Transverse colon (tissue), 4 donors: ENCODE results near the gene CDX1. TPM values are rescaled to one million over a fixed set of nuclear protein-coding genes. Genes with fewer than 3 reads are reported as not detected.

ENCODE experiments used
- DNase-seq: peaks from one replicate; pipeline ENCODE4 v3.0.0-alpha.2; 2019
- H3K27ac ChIP-seq, 4 donors: fragments of 200-600 bp; sonication (generic); 2 replicates each; pipeline ENCODE4 v1.5.1; 2016 to 2018; ENCODE audit warnings: inconsistent platforms in 4 of 4
- H3K27me3 ChIP-seq: fragments of 200-600 bp; sonication (generic); 2 replicates; pipeline ENCODE4 v1.5.1; 2017; ENCODE audit warnings: inconsistent platforms
- H3K36me3 ChIP-seq, 4 donors: fragments of 200-600 bp; sonication (generic); 2 replicates each; pipeline ENCODE4 v1.5.1; 2017 to 2019; ENCODE audit warnings: inconsistent platforms in 4 of 4
- H3K4me1 ChIP-seq, 4 donors: fragments of 200-600 bp; sonication (generic); 2 replicates each; pipeline ENCODE4 v1.5.1; 2017 to 2020; ENCODE audit warnings: inconsistent platforms in 4 of 4
- H3K4me3 ChIP-seq, 4 donors: fragments of 200-600 bp; sonication (generic); 1 replicate in 1 of 4; 2 replicates in 3 of 4; pipeline versions ENCODE4 v1.5.1 to v1.6.1; 2017 to 2019; ENCODE audit warnings: inconsistent platforms in 4 of 4
- H3K9me3 ChIP-seq, 2 donors: fragments of 200-600 bp; sonication (generic); 2 replicates each; pipeline ENCODE4 v1.5.1; 2017 to 2019; ENCODE audit warnings: inconsistent platforms in 2 of 2
- EP300 ChIP-seq: sonication (generic); formaldehyde crosslinking; IDR thresholded peaks from one replicate; pipeline ENCODE4 v1.6.1; 2017; ENCODE audit warnings: antibody characterized with exemption, low read depth
- POLR2A ChIP-seq: fragments of 450-650 bp; IDR thresholded peaks from one replicate; pipeline ENCODE4 v1.6.1; 2016; ENCODE audit warnings: antibody characterized with exemption, mild to moderate bottlenecking, moderate library complexity
- POLR2AphosphoS5 ChIP-seq, 3 donors: sonication (generic); formaldehyde crosslinking; IDR thresholded peaks; one replicate each; pipeline ENCODE4 v1.6.1; 2016; ENCODE audit warnings: antibody characterized with exemption in 3 of 3
- WGBS, 2 donors: methylation state at CpG; one replicate each; pipeline ENCODE4 v1.1.5; 2018; ENCODE audit warnings: low coverage in 1 of 2; 5-methylcytosine and 5-hydroxymethylcytosine counted together
- in situ Hi-C, 4 donors: fragments of 200-750 bp; cut with MboI; loops; one replicate each; pipeline versions ENCODE4 v1.15.0 to v1.15.1; 2017; ENCODE audit warnings: low sequenced_read_pairs in 3 of 4, low pct_ligation_motif_present in 1 of 4, low pct_unique_long_range_greater_than_20kb in 1 of 4
- intact Hi-C: fragments of 100-400 bp; cut with DNase I; formaldehyde crosslinking; loops from one replicate; pipeline ENCODE4 v1.15.1; 2023; ENCODE audit warnings: low total_unique reads
- total RNA-seq, 4 donors: library from RNA; depleted of rRNA; stranded (reverse); fragments of >200 nt; gene quantifications; one replicate each; pipeline ENCODE4 v1.1.0, GENCODE V29; 2016
- TF ChIP-seq, protein P1 (sequence below), 5 experiments: fragments of 200-600 bp in 3 of 5; fragments of 450-650 bp in 2 of 5; sonication (generic) in 3 of 5; IDR thresholded peaks; 1 replicate in 2 of 5; 2 replicates in 3 of 5; pipeline ENCODE4 v1.5.1; 2016 to 2017; ENCODE audit warnings: antibody characterized with exemption in 5 of 5, inconsistent platforms in 3 of 5, mild to moderate bottlenecking in 2 of 5, moderate library complexity in 1 of 5

The CDX1 gene
- total RNA-seq, 4 donors from 2014 or later = 249 to 540 (median 360) TPM

GRCh38 chr5:150121448-150122157, 45.0 kb upstream of the CDX1 start:
- no peak for DNase-seq
- WGBS, 2 donors = 87% methylated on average over 14 of the region's 14 CpGs; no CpG with 5 or more reads in 1 of the 2 donors
- TF ChIP-seq, protein P1, sequence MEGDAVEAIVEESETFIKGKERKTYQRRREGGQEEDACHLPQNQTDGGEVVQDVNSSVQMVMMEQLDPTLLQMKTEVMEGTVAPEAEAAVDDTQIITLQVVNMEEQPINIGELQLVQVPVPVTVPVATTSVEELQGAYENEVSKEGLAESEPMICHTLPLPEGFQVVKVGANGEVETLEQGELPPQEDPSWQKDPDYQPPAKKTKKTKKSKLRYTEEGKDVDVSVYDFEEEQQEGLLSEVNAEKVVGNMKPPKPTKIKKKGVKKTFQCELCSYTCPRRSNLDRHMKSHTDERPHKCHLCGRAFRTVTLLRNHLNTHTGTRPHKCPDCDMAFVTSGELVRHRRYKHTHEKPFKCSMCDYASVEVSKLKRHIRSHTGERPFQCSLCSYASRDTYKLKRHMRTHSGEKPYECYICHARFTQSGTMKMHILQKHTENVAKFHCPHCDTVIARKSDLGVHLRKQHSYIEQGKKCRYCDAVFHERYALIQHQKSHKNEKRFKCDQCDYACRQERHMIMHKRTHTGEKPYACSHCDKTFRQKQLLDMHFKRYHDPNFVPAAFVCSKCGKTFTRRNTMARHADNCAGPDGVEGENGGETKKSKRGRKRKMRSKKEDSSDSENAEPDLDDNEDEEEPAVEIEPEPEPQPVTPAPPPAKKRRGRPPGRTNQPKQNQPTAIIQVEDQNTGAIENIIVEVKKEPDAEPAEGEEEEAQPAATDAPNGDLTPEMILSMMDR (IDR thresholded peaks at IDR 0.05) = no peak
- TF ChIP-seq POLR2AphosphoS5 (IDR thresholded peaks at IDR 0.05) (no peak), EP300 (no peak), POLR2A (no peak)
- no peaks in the 10 kb centered on the region for H3K36me3 ChIP-seq
- no peaks in the 10 kb centered on the region for H3K27me3 ChIP-seq
- H3K27ac ChIP-seq = peak overlapping the region in 3 of 4 donors; percentile 20 to 35 (median 20)
- intact Hi-C loops (no loop called here), in situ Hi-C loops (loop anchor here in 1 of 4 donors (25.0 kb wide), 1 partner anchor 284 kb away; no protein-coding TSS in a partner anchor)
- no peaks in the 10 kb centered on the region for H3K9me3 ChIP-seq
- peaks cover 0 to 13% (median 0%) of the 10 kb centered on the region in 4 donors for H3K4me1 ChIP-seq
- no peak overlapping the region for H3K4me3 ChIP-seq

DNA sequence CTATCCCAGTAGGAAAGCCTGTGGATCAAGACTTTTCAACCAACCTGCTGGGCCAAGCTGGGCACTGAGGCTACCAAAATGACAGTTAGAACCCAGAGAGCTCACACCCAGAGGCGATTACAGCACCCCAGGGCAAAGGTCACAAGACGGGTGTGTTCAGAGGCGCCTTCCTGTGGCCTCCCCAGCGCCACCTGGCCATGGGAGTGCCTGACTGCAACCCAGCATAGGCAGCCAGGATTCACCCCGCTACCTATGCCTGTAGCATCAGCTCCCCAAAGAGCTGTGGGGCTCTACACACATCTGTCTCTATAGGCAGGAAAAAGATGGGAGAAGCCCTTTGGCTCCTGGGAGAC, 44.4 kb upstream of the CDX1 start:
- DNase-seq = peak; percentile 88
- TF ChIP-seq EP300 (no peak), POLR2AphosphoS5 (IDR thresholded peaks at IDR 0.05) (peak in 1 of 3 donors; percentile 6), POLR2A (no peak)
- TF ChIP-seq, protein P1 (IDR thresholded peaks at IDR 0.05) = peak; percentile 29 to 77 (median 51)
- peak overlapping the region in 3 of 4 donors; percentile 20 to 35 (median 20) for H3K27ac ChIP-seq
- peaks cover 0 to 13% (median 0%) of the 10 kb centered on the region in 4 donors for H3K4me1 ChIP-seq
- no peaks in the 10 kb centered on the region for H3K36me3 ChIP-seq
- intact Hi-C loops = no loop called here
- in situ Hi-C loops = loop anchor here in 1 of 4 donors (25.0 kb wide), 1 partner anchor 285 kb away; no protein-coding TSS in a partner anchor
- no peaks in the 10 kb centered on the region for H3K27me3 ChIP-seq
- no peaks in the 10 kb centered on the region for H3K9me3 ChIP-seq
- WGBS, 2 donors = 28% methylated on average over 5 of the region's 5 CpGs; no CpG with 5 or more reads in 1 of the 2 donors
- H3K4me3 ChIP-seq = no peak overlapping the region

- Histone ChIP-seq H3K4me3 (no peak overlapping the region), H3K27ac (no peak overlapping the region), H3K27me3 (no peaks in the 10 kb centered on the region), H3K9me3 (no peaks in the 10 kb centered on the region), H3K4me1 (peaks cover 0 to 13% (median 0%) of the 10 kb centered on the region in 4 donors), H3K36me3 (no peaks in the 10 kb centered on the region)
- in situ Hi-C loops (loop anchor here in 1 of 4 donors (25.0 kb wide), 1 partner anchor 286 kb away; no protein-coding TSS in a partner anchor), intact Hi-C loops (no loop called here)
- no peak for TF ChIP-seq POLR2A
- no peak for TF ChIP-seq POLR2AphosphoS5 (IDR thresholded peaks at IDR 0.05)
- no peak for TF ChIP-seq EP300
- DNase-seq = no peak
- WGBS, 2 donors = 90 to 100% methylated on average over 1 to 14 of the region's 15 CpGs
Observed at GRCh38 chr5:150122536-150123481, 43.8 kb upstream of the CDX1 start.

DNA sequence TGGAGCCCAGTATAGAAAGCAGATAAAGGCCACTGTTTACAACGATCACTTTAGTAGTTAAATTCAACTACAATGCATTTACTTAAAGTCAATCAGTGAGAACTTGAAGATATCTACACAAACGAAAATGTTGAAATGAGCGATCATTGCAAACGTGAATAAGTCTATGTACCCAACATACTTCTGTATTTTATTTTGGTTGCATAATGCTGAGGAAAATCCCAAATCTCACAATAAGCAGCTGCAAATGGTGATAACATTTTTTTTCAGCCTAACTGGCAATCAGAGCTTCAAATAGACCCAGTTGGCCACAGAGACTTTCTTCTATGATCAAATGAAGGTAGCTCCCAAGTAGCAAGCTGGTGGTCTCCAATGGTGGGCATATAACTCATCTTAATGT, 43.0 kb upstream of the CDX1 start:
- TF ChIP-seq, protein P1 (IDR thresholded peaks at IDR 0.05) = no peak
- TF ChIP-seq POLR2AphosphoS5 (IDR thresholded peaks at IDR 0.05) (no peak), POLR2A (no peak), EP300 (no peak)
- Histone ChIP-seq H3K36me3 (no peaks in the 10 kb centered on the region), H3K4me3 (no peak overlapping the region), H3K27me3 (no peaks in the 10 kb centered on the region), H3K4me1 (peaks cover 0 to 13% (median 0%) of the 10 kb centered on the region in 4 donors), H3K9me3 (no peaks in the 10 kb centered on the region), H3K27ac (no peak overlapping the region)
- WGBS, 2 donors = 74 to 75% methylated on average over 4 of the region's 4 CpGs
- intact Hi-C loops = no loop called here
- in situ Hi-C loops = loop anchor here in 1 of 4 donors (25.0 kb wide), 1 partner anchor 286 kb away; no protein-coding TSS in a partner anchor
- DNase-seq = no peak
